ENCODE results near the gene PIGS. TPM values are rescaled to one million over a fixed set of nuclear protein-coding genes. Genes with fewer than 3 reads are reported as not detected.

PIGS gene
- total RNA-seq, 1 experiment from 2014 or later, result 50.9 TPM

GRCh38 chr17:28573040-28573380 is 1.7 kb upstream of the PIGS start:
- Mint-ChIP-seq H3K4me1 (ENCODE audit: low read depth, unreplicated experiment) (peaks cover 23% of the 10 kb centered on the region), H3K27ac (ENCODE audit: unreplicated experiment) (no peak overlapping the region), H3K4me3 (ENCODE audit: low read depth, unreplicated experiment) (no peak overlapping the region), H3K27me3 (ENCODE audit: unreplicated experiment) (no peaks in the 10 kb centered on the region), H3K9me3 (ENCODE audit: low read depth, unreplicated experiment) (no peaks in the 10 kb centered on the region), H3K36me3 (ENCODE audit: insufficient read depth, unreplicated experiment) (peaks cover 29% of the 10 kb centered on the region)
- no peak for TF ChIP-seq CTCF (IDR thresholded peaks at IDR 0.05; ENCODE audit: unreplicated experiment)
- no TSS peak for BruUV-seq (replicated peaks)
- intact Hi-C loops (cut with micrococcal nuclease; ENCODE audit: unreplicated experiment), result no loop called here
- CTCF ChIA-PET, result no interaction called here
- no peak for DNase-seq

- peaks cover 29% of the 10 kb centered on the region for H3K4me1 Mint-ChIP-seq (ENCODE audit: low read depth, unreplicated experiment)
- CTCF ChIA-PET, result interaction anchor here (0.7 kb wide), 1 partner anchor 113 kb away, joined by 3 read pairs; no protein-coding TSS in a partner anchor
- peaks cover 29% of the 10 kb centered on the region for H3K36me3 Mint-ChIP-seq (ENCODE audit: insufficient read depth, unreplicated experiment)
- DNase-seq, result no peak
- H3K27me3 Mint-ChIP-seq (ENCODE audit: unreplicated experiment), result no peaks in the 10 kb centered on the region
- intact Hi-C loops (cut with micrococcal nuclease; ENCODE audit: unreplicated experiment), result no loop called here
- H3K27ac Mint-ChIP-seq (ENCODE audit: unreplicated experiment), result no peak overlapping the region
- TF ChIP-seq CTCF (IDR thresholded peaks at IDR 0.05; ENCODE audit: unreplicated experiment), result no peak
- peak overlapping the region; percentile 90 for H3K4me3 Mint-ChIP-seq (ENCODE audit: low read depth, unreplicated experiment)
- H3K9me3 Mint-ChIP-seq (ENCODE audit: low read depth, unreplicated experiment), result no peaks in the 10 kb centered on the region
- no TSS peak for BruUV-seq (replicated peaks)
Measured at GRCh38 chr17:28572259-28573039, 1.1 kb upstream of the PIGS start.

GRCh38 chr17:28570716-28571360 is 486 bp downstream of the PIGS start:
- DNase-seq, result peak; percentile 17
- BruUV-seq (replicated peaks), result no TSS peak
- CTCF ChIA-PET, result interaction anchor here (0.6 kb wide), 1 partner anchor 39 kb away, joined by 7 read pairs; no protein-coding TSS in a partner anchor

GRCh38 chr17:28569446-28569845 is 1.9 kb downstream of the PIGS start:
- H3K4me1 Mint-ChIP-seq (ENCODE audit: low read depth, unreplicated experiment), result peaks cover 30% of the 10 kb centered on the region
- intact Hi-C loops (cut with micrococcal nuclease; ENCODE audit: unreplicated experiment), result no loop called here
- CTCF ChIA-PET, result interaction anchor here (0.5 to 1.0 kb wide), 3 partner anchors 18 to 1159 kb away, joined by 3 to 5 read pairs (median 3); no protein-coding TSS in a partner anchor
- H3K27ac Mint-ChIP-seq (ENCODE audit: unreplicated experiment), result no peak overlapping the region
- no peaks in the 10 kb centered on the region for H3K27me3 Mint-ChIP-seq (ENCODE audit: unreplicated experiment)
- H3K36me3 Mint-ChIP-seq (ENCODE audit: insufficient read depth, unreplicated experiment), result peaks cover 29% of the 10 kb centered on the region
- BruUV-seq (replicated peaks), result TSS peak; percentile 54
- H3K9me3 Mint-ChIP-seq (ENCODE audit: low read depth, unreplicated experiment), result no peaks in the 10 kb centered on the region
- H3K4me3 Mint-ChIP-seq (ENCODE audit: low read depth, unreplicated experiment), result no peak overlapping the region
- DNase-seq, result no peak
- no peak for TF ChIP-seq CTCF (IDR thresholded peaks at IDR 0.05; ENCODE audit: unreplicated experiment)

More at GRCh38 chr17:28570716-28571360, 486 bp downstream of the PIGS start:
- TF ChIP-seq CTCF (IDR thresholded peaks at IDR 0.05; ENCODE audit: unreplicated experiment), result no peak
- Mint-ChIP-seq H3K27me3 (ENCODE audit: unreplicated experiment) (no peaks in the 10 kb centered on the region), H3K4me1 (ENCODE audit: low read depth, unreplicated experiment) (peaks cover 30% of the 10 kb centered on the region), H3K9me3 (ENCODE audit: low read depth, unreplicated experiment) (no peaks in the 10 kb centered on the region), H3K4me3 (ENCODE audit: low read depth, unreplicated experiment) (peak overlapping the region; percentile 90), H3K36me3 (ENCODE audit: insufficient read depth, unreplicated experiment) (peaks cover 29% of the 10 kb centered on the region), H3K27ac (ENCODE audit: unreplicated experiment) (peak overlapping the region; percentile 83)
- intact Hi-C loops (cut with micrococcal nuclease; ENCODE audit: unreplicated experiment), result no loop called here
